Testis (tissue), 2 donors: ENCODE results near the gene ARID1B.

Source experiments
- POLR2A ChIP-seq: fragments of 450-650 bp; IDR thresholded peaks from one replicate; pipeline ENCODE4 v1.6.1; 2017; ENCODE audit warnings: antibody characterized with exemption, mild to moderate bottlenecking, moderate library complexity
- TF ChIP-seq, protein P1 (sequence below), 3 experiments: fragments of 450-650 bp in 2 of 3; fragments of 200-600 bp in 1 of 3; sonication (generic) in 1 of 3; IDR thresholded peaks; one replicate each; pipeline ENCODE4 v1.5.1; 2016 to 2019; ENCODE audit warnings: antibody characterized with exemption in 3 of 3, mild to moderate bottlenecking in 2 of 3, moderate library complexity in 1 of 3

DNA sequence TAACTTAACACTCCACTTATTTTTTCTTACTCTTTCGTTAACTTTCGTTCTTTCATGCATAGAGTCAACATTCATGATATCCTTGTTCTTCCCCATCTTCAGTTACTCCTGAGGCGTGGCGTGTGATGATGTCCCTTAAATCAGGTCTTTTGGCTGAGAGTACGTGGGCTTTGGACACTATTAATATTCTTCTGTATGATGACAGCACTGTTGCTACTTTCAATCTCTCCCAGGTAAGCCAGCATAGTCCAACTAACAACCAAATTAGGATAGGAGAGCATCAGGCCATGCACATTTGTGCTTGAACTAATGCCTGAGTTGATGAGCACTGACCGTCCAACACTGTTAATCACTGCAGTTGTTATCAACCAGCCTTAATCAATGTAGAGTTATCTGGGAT, 426.6 kb downstream of the ARID1B start:
- TF ChIP-seq, protein P1, sequence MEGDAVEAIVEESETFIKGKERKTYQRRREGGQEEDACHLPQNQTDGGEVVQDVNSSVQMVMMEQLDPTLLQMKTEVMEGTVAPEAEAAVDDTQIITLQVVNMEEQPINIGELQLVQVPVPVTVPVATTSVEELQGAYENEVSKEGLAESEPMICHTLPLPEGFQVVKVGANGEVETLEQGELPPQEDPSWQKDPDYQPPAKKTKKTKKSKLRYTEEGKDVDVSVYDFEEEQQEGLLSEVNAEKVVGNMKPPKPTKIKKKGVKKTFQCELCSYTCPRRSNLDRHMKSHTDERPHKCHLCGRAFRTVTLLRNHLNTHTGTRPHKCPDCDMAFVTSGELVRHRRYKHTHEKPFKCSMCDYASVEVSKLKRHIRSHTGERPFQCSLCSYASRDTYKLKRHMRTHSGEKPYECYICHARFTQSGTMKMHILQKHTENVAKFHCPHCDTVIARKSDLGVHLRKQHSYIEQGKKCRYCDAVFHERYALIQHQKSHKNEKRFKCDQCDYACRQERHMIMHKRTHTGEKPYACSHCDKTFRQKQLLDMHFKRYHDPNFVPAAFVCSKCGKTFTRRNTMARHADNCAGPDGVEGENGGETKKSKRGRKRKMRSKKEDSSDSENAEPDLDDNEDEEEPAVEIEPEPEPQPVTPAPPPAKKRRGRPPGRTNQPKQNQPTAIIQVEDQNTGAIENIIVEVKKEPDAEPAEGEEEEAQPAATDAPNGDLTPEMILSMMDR (IDR thresholded peaks at IDR 0.05) = no peak
- TF ChIP-seq POLR2A = no peak
